ENCODE results near the gene MRPS22. TPM values are rescaled to one million over a fixed set of nuclear protein-coding genes. Genes with fewer than 3 reads are reported as not detected.

MRPS22 gene
- polyA plus RNA-seq, 3 donors, result 19.2 to 43.2 (median 39.0) TPM

DNA sequence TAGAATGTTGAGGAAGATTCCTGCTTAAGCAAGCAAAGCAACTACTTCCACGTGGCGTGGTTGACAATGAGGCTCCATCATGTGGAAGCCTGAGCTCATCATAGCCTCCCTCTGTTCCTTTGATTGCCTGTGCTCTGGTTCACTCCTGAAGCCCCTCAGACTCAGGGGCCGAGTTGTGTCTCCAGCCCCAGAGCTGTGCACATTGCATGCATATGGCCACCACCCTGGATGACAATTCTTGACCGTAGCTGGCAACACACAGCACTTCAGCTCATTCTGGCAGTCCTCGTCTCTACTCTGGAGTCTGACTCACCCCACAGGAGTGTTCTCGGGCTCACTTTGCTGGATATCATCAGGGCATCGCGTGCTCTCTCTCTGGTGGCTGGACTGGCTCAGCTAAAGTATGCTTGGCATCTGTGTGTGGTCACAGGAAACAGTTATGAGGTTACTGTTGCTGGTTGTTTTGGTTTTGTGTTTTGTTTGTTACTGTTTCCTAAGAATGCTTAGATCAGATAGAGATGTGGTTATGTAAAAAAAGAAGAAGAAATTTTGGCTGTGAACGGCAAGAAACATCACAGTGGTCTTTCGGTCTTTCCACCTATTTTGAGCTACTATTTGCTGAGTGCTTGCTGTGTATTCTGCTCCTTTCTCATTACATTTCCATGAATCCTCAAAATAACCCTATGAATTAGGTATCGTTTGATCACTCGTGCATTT, 41.6 kb upstream of the MRPS22 start:
- TF ChIP-seq, protein P1, sequence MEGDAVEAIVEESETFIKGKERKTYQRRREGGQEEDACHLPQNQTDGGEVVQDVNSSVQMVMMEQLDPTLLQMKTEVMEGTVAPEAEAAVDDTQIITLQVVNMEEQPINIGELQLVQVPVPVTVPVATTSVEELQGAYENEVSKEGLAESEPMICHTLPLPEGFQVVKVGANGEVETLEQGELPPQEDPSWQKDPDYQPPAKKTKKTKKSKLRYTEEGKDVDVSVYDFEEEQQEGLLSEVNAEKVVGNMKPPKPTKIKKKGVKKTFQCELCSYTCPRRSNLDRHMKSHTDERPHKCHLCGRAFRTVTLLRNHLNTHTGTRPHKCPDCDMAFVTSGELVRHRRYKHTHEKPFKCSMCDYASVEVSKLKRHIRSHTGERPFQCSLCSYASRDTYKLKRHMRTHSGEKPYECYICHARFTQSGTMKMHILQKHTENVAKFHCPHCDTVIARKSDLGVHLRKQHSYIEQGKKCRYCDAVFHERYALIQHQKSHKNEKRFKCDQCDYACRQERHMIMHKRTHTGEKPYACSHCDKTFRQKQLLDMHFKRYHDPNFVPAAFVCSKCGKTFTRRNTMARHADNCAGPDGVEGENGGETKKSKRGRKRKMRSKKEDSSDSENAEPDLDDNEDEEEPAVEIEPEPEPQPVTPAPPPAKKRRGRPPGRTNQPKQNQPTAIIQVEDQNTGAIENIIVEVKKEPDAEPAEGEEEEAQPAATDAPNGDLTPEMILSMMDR (IDR thresholded peaks at IDR 0.05), result no peak
- Mint-ChIP-seq H3K4me3 (no peak overlapping the region), H3K27ac (no peak overlapping the region), H3K36me3 (no peaks in the 10 kb centered on the region), H3K27me3 (ENCODE audit: low read depth in 3 of 3) (peaks cover 0 to 3% (median 0%) of the 10 kb centered on the region in 3 donors), H3K4me1 (no peaks in the 10 kb centered on the region), H3K9me3 (peaks cover 0 to 1% (median 0%) of the 10 kb centered on the region in 7 donors)
- Histone ChIP-seq H3K9me3 (replicated peaks in 1 of 2; ENCODE audit: control insufficient read depth in 1 of 2, insufficient read depth in 1 of 2, low read length in 2 of 2) (no peaks in the 10 kb centered on the region), H3K79me2 (ENCODE audit: insufficient read depth, low read length) (no peaks in the 10 kb centered on the region), H3K4me2 (replicated peaks; ENCODE audit: extremely low read depth, low read length, poor library complexity, severe bottlenecking) (no peak overlapping the region), H3K4me1 (ENCODE audit: control insufficient read depth in 1 of 2, insufficient read depth in 2 of 2, low read length in 2 of 2) (no peaks in the 10 kb centered on the region), H3K4me3 (replicated peaks in 1 of 3; ENCODE audit: low read depth in 2 of 3, low read length in 3 of 3) (no peak overlapping the region), H3K27me3 (ENCODE audit: control insufficient read depth in 2 of 2, insufficient read depth in 2 of 2, low read length in 2 of 2) (no peaks in the 10 kb centered on the region), H2AFZ (ENCODE audit: insufficient read depth, low read depth, low read length, poor library complexity, severe bottlenecking) (no peak overlapping the region), H4K20me1 (ENCODE audit: insufficient read depth, low read length) (no peaks in the 10 kb centered on the region), H3K9ac (ENCODE audit: insufficient read depth, low read length, poor library complexity, severe bottlenecking) (no peak overlapping the region), H3K36me3 (replicated peaks in 1 of 2; ENCODE audit: control insufficient read depth in 1 of 2, insufficient read depth in 2 of 2, low read length in 2 of 2) (no peaks in the 10 kb centered on the region), H3K27ac (ENCODE audit: low read depth in 1 of 2, low read length in 2 of 2) (no peak overlapping the region)
- DNase-seq, result no peak
- WGBS (ENCODE audit: insufficient coverage), result 75% methylated on average over 7 of the region's 12 CpGs
- intact Hi-C loops (cut with micrococcal nuclease), result no loop called here

DNA sequence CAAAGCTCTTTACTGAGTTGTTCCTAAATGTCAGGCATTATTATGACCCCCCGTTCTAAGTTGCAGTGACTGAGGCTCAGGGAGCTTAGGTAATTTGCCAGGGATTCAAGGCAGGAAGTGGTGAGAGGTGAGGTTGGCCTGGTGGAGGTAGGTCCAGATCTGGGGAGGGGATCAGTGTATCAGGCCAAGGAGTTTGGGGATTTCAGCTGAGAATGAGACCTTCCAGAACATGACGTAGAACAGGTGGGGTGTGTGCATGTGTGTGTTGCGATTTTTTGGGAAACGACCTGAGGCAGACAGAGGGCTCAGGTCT, 41.1 kb upstream of the MRPS22 start:
- Histone ChIP-seq H3K36me3 (replicated peaks in 1 of 2; ENCODE audit: control insufficient read depth in 1 of 2, insufficient read depth in 2 of 2, low read length in 2 of 2) (no peaks in the 10 kb centered on the region), H3K9me3 (replicated peaks in 1 of 2; ENCODE audit: control insufficient read depth in 1 of 2, insufficient read depth in 1 of 2, low read length in 2 of 2) (no peaks in the 10 kb centered on the region), H3K27ac (ENCODE audit: low read depth in 1 of 2, low read length in 2 of 2) (no peak overlapping the region), H4K20me1 (ENCODE audit: insufficient read depth, low read length) (no peaks in the 10 kb centered on the region), H3K79me2 (ENCODE audit: insufficient read depth, low read length) (no peaks in the 10 kb centered on the region), H3K4me1 (ENCODE audit: control insufficient read depth in 1 of 2, insufficient read depth in 2 of 2, low read length in 2 of 2) (no peaks in the 10 kb centered on the region), H2AFZ (ENCODE audit: insufficient read depth, low read depth, low read length, poor library complexity, severe bottlenecking) (no peak overlapping the region), H3K27me3 (ENCODE audit: control insufficient read depth in 2 of 2, insufficient read depth in 2 of 2, low read length in 2 of 2) (no peaks in the 10 kb centered on the region), H3K4me3 (replicated peaks in 1 of 3; ENCODE audit: low read depth in 2 of 3, low read length in 3 of 3) (no peak overlapping the region), H3K4me2 (replicated peaks; ENCODE audit: extremely low read depth, low read length, poor library complexity, severe bottlenecking) (no peak overlapping the region), H3K9ac (ENCODE audit: insufficient read depth, low read length, poor library complexity, severe bottlenecking) (no peak overlapping the region)
- TF ChIP-seq, protein P1 (IDR thresholded peaks at IDR 0.05), result no peak
- intact Hi-C loops (cut with micrococcal nuclease), result no loop called here
- WGBS (ENCODE audit: insufficient coverage), result 75% methylated on average over 1 of the region's 4 CpGs
- Mint-ChIP-seq H3K27ac (no peak overlapping the region), H3K36me3 (no peaks in the 10 kb centered on the region), H3K4me3 (no peak overlapping the region), H3K9me3 (peaks cover 0 to 1% (median 0%) of the 10 kb centered on the region in 7 donors), H3K27me3 (ENCODE audit: low read depth in 3 of 3) (peaks cover 0 to 3% (median 0%) of the 10 kb centered on the region in 3 donors), H3K4me1 (no peaks in the 10 kb centered on the region)
- no peak for DNase-seq

All from CD14-positive monocyte (primary cell).